Activated T-helper 2 cell treated with anti-CD3 and anti-CD28 coated beads, Interferon-gamma antibody, Interleukin-2, Interleukin-4, amounts not matched to agents 10 μg/mL and 5 μg/mL and 100 μg/mL, durations not matched to agents 14 hours and 24 hours and 36 hours (primary cell): ENCODE measurements around the gene LRTM2. TPM values are rescaled to one million over a fixed set of nuclear protein-coding genes. Genes with fewer than 3 reads are reported as not detected.

Experiments
- DNase-seq: peaks from one replicate; pipeline ENCODE4 v3.0.0; 2021; ENCODE audit warnings: low spot score
- H3K27ac Mint-ChIP-seq: one replicate; pipeline ENCODE4 v1.8.0; 2021; ENCODE audit warnings: mixed read lengths
- H3K27me3 Mint-ChIP-seq: one replicate; pipeline ENCODE4 v1.8.0; 2021; ENCODE audit warnings: low read depth, mixed read lengths
- H3K36me3 Mint-ChIP-seq: one replicate; pipeline ENCODE4 v1.8.0; 2021; ENCODE audit warnings: low read depth, mixed read lengths
- H3K4me1 Mint-ChIP-seq: one replicate; pipeline ENCODE4 v1.8.0; 2021; ENCODE audit warnings: low read depth, mixed read lengths
- H3K4me3 Mint-ChIP-seq: one replicate; pipeline ENCODE4 v1.8.0; 2021; ENCODE audit warnings: low read depth, mild to moderate bottlenecking, moderate library complexity, mixed read lengths
- H3K9me3 Mint-ChIP-seq: one replicate; pipeline ENCODE4 v1.8.0; 2021; ENCODE audit warnings: mixed read lengths
- intact Hi-C: fragments of 100-400 bp; cut with micrococcal nuclease; formaldehyde crosslinking; loops from one replicate; pipeline ENCODE4 v1.15.1; 2023
- total RNA-seq: library from RNA; stranded (reverse); gene quantifications from 2 replicates; pipeline ENCODE4 v1.2.3, GENCODE V29; 2022

LRTM2 gene
- total RNA-seq, 1 donor from 2014 or later = 0.07 TPM

GRCh38 chr12:1877169-1877878 lies 57.0 kb downstream of the LRTM2 start:
- Mint-ChIP-seq H3K9me3 (no peaks in the 10 kb centered on the region), H3K4me3 (no peak overlapping the region), H3K36me3 (no peaks in the 10 kb centered on the region), H3K27me3 (peaks cover 4% of the 10 kb centered on the region), H3K27ac (no peak overlapping the region), H3K4me1 (no peaks in the 10 kb centered on the region)
- intact Hi-C loops = no loop called here
- no peak for DNase-seq

DNA sequence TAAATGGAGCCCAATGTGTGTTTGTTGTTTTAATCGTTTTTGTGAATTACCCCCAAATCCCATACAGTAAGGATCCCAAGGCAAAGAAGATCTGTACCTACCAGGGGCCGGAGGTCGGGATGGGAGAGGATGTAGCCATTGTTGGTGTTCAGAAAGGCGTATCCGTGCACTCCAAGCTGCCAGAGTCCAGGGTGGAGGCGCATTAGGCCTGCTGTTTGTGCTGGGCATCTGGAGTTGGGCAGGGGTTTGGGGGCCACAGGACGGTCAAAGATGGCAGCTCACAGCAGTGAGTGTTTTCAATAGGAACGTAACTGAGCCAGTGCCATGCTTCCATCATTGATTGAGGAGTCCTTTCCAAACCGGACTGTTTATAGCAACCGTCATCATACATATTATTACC lies 57.8 kb downstream of the LRTM2 start:
- Mint-ChIP-seq H3K4me3 (no peak overlapping the region), H3K4me1 (no peaks in the 10 kb centered on the region), H3K27me3 (peaks cover 4% of the 10 kb centered on the region), H3K9me3 (no peaks in the 10 kb centered on the region), H3K27ac (no peak overlapping the region), H3K36me3 (no peaks in the 10 kb centered on the region)
- intact Hi-C loops = no loop called here
- DNase-seq = no peak

- Mint-ChIP-seq H3K9me3 (no peaks in the 10 kb centered on the region), H3K4me3 (no peak overlapping the region), H3K4me1 (no peaks in the 10 kb centered on the region), H3K27me3 (peaks cover 4% of the 10 kb centered on the region), H3K27ac (no peak overlapping the region), H3K36me3 (no peaks in the 10 kb centered on the region)
- intact Hi-C loops = no loop called here
- DNase-seq = no peak
Observed at GRCh38 chr12:1878695-1879094, 58.3 kb downstream of the LRTM2 start.

DNA sequence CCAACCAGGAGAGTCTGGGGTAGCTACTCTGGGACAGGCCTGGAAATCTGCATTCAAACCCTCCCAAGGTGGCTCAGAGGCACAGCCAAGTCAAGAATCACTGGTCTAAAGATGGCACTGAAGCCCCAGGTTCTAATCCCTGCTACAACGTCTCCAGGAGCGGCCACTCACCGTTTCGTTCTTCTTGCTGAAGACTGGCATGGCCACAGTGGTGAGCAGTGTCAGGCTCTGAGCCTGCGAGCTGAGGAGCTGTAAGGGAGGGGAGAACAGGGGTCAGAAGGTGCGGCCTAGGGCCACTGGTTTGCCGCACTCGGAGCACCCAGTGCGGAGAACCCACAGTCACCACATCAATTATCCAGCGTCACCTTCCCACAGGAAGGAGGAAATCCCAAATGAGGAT lies 59.3 kb downstream of the LRTM2 start:
- H3K36me3 Mint-ChIP-seq = no peaks in the 10 kb centered on the region
- no peaks in the 10 kb centered on the region for H3K4me1 Mint-ChIP-seq
- intact Hi-C loops = no loop called here
- H3K27me3 Mint-ChIP-seq = peaks cover 4% of the 10 kb centered on the region
- no peak for DNase-seq
- no peaks in the 10 kb centered on the region for H3K9me3 Mint-ChIP-seq
- H3K4me3 Mint-ChIP-seq = no peak overlapping the region
- H3K27ac Mint-ChIP-seq = no peak overlapping the region

- Mint-ChIP-seq H3K36me3 (no peaks in the 10 kb centered on the region), H3K27me3 (peaks cover 2% of the 10 kb centered on the region), H3K9me3 (no peaks in the 10 kb centered on the region), H3K4me1 (no peaks in the 10 kb centered on the region), H3K4me3 (no peak overlapping the region), H3K27ac (no peak overlapping the region)
- intact Hi-C loops = no loop called here
- no peak for DNase-seq
Observed at GRCh38 chr12:1880153-1880845, 59.9 kb downstream of the LRTM2 start.

GRCh38 chr12:1880876-1881275 lies 60.5 kb downstream of the LRTM2 start:
- Mint-ChIP-seq H3K4me3 (no peak overlapping the region), H3K27ac (no peak overlapping the region), H3K9me3 (no peaks in the 10 kb centered on the region), H3K4me1 (no peaks in the 10 kb centered on the region), H3K36me3 (no peaks in the 10 kb centered on the region), H3K27me3 (peaks cover 2% of the 10 kb centered on the region)
- DNase-seq = no peak
- intact Hi-C loops = no loop called here

DNA sequence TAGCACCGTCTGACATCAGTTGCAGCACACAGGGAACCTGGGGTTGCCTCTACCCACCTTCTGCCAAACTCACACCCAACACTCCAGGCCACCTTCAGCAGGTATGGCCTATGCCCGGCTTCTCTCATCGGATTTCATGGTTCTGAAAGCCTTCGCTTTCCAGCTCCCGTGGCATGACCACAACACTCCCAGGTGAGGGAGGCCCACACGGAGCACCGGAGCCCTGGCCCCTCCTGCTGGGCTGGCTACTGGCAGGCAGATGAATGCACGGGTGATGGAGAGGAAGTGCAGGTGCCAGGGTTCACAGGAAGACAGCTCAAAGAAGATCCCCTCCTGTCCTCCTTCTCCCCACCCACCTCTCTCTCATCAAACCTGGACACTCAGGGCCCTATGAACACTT lies 60.9 kb downstream of the LRTM2 start:
- Mint-ChIP-seq H3K4me3 (no peak overlapping the region), H3K27me3 (peaks cover 2% of the 10 kb centered on the region), H3K36me3 (no peaks in the 10 kb centered on the region), H3K4me1 (no peaks in the 10 kb centered on the region), H3K9me3 (no peaks in the 10 kb centered on the region), H3K27ac (no peak overlapping the region)
- intact Hi-C loops = no loop called here
- no peak for DNase-seq

GRCh38 chr12:1881936-1882335 lies 61.6 kb downstream of the LRTM2 start:
- intact Hi-C loops = no loop called here
- DNase-seq = no peak
- Mint-ChIP-seq H3K9me3 (no peaks in the 10 kb centered on the region), H3K4me3 (no peak overlapping the region), H3K27ac (no peak overlapping the region), H3K36me3 (no peaks in the 10 kb centered on the region), H3K4me1 (no peaks in the 10 kb centered on the region), H3K27me3 (no peaks in the 10 kb centered on the region)

GRCh38 chr12:1882405-1882804 lies 62.0 kb downstream of the LRTM2 start:
- H3K36me3 Mint-ChIP-seq = no peaks in the 10 kb centered on the region
- no peaks in the 10 kb centered on the region for H3K9me3 Mint-ChIP-seq
- H3K4me1 Mint-ChIP-seq = no peaks in the 10 kb centered on the region
- no peak for DNase-seq
- H3K4me3 Mint-ChIP-seq = no peak overlapping the region
- no peaks in the 10 kb centered on the region for H3K27me3 Mint-ChIP-seq
- intact Hi-C loops = no loop called here
- H3K27ac Mint-ChIP-seq = no peak overlapping the region

DNA sequence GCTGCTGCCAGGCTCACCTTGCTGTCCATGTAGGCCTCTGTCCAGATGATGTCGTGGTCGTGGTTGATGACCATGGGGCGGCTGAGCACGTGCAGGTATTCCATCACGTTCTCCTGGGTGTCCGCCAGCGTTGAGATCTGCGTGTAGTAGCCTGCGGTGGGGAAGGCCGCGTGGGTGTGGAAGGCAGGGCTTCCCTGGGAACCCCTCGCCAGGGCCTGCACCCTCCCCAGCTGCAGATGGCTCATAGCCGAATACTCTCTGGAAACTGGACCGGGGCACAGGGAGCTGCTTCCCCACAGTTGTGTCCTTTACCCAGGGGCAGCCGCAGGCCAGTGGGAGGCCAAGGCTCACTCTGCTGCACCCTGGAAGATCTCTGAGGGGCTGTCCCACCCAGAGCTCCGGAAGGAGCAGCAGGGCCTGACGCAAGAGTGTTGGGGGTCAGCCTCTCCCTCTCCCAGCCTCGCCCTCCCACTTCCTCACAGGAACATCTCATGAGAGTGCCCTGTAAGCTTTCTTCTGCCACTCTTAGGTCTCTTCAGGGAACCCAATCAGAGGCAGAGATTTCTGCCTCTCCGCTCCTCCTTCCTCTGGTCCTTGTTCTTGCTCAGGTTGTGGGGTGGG lies 62.6 kb downstream of the LRTM2 start:
- Mint-ChIP-seq H3K27ac (no peak overlapping the region), H3K36me3 (no peaks in the 10 kb centered on the region), H3K9me3 (no peaks in the 10 kb centered on the region), H3K4me3 (no peak overlapping the region), H3K27me3 (no peaks in the 10 kb centered on the region), H3K4me1 (no peaks in the 10 kb centered on the region)
- intact Hi-C loops = no loop called here
- no peak for DNase-seq

GRCh38 chr12:1883513-1883912 lies 63.1 kb downstream of the LRTM2 start:
- no peak overlapping the region for H3K27ac Mint-ChIP-seq

GRCh38 chr12:1884651-1885050 lies 64.3 kb downstream of the LRTM2 start:
- H3K9me3 Mint-ChIP-seq = peaks cover 3% of the 10 kb centered on the region
- no peak for DNase-seq
- H3K36me3 Mint-ChIP-seq = no peaks in the 10 kb centered on the region
- peaks cover 2% of the 10 kb centered on the region for H3K27me3 Mint-ChIP-seq
- H3K4me3 Mint-ChIP-seq = no peak overlapping the region
- H3K4me1 Mint-ChIP-seq = no peaks in the 10 kb centered on the region
- H3K27ac Mint-ChIP-seq = no peak overlapping the region
- intact Hi-C loops = no loop called here

More at GRCh38 chr12:1883513-1883912, 63.1 kb downstream of the LRTM2 start:
- no peaks in the 10 kb centered on the region for H3K36me3 Mint-ChIP-seq
- H3K4me1 Mint-ChIP-seq = no peaks in the 10 kb centered on the region
- H3K4me3 Mint-ChIP-seq = no peak overlapping the region
- DNase-seq = no peak
- intact Hi-C loops = no loop called here
- H3K9me3 Mint-ChIP-seq = no peaks in the 10 kb centered on the region
- H3K27me3 Mint-ChIP-seq = no peaks in the 10 kb centered on the region

GRCh38 chr12:1885082-1885596 lies 64.8 kb downstream of the LRTM2 start:
- DNase-seq = no peak
- peaks cover 2% of the 10 kb centered on the region for H3K27me3 Mint-ChIP-seq
- H3K27ac Mint-ChIP-seq = no peak overlapping the region

More at GRCh38 chr12:1885082-1885596, 64.8 kb downstream of the LRTM2 start:
- Mint-ChIP-seq H3K4me1 (no peaks in the 10 kb centered on the region), H3K36me3 (no peaks in the 10 kb centered on the region), H3K4me3 (no peak overlapping the region), H3K9me3 (peaks cover 3% of the 10 kb centered on the region)
- intact Hi-C loops = no loop called here
